GM20000 (cell line): ENCODE data around the gene FAM47C.
"Not testable (repeated sequence)": the region's sequence is repeated elsewhere in the genome, so short reads cannot be mapped to it uniquely, and the experiment has no call there.

Experiments used
- DNase-seq: peaks from one replicate; pipeline ENCODE4 v3.0.0; 2012; ENCODE audit warnings: low spot score
- TF ChIP-seq, protein P1 (sequence below): IDR thresholded peaks from 2 replicates; pipeline ENCODE4 v1.5.1; 2012; ENCODE audit warnings: mild to moderate bottlenecking, control low read depth; ENCODE audit errors: extremely low read depth, missing control alignments

The FAM47C gene

DNA sequence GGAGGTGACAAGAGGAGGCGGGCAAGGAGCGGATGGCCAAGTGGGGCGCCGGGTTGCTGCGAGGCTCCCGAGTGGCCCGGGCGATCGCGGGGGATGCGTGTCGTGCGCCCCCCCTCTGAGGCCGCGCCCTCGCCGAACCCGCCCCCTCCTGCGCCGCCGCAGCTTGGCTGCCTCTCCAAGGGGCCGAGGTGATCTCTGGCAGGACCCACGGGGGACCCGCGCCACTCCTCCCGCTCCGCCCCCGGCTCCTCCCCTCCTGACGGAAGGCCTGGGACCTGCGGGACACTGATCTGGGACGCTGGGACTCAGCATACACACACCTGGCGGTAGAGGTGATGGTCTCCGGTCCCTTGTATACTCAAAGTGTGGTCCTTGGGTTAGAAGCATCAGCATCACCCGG lies 21.9 kb upstream of the FAM47C start:
- TF ChIP-seq, protein P1, sequence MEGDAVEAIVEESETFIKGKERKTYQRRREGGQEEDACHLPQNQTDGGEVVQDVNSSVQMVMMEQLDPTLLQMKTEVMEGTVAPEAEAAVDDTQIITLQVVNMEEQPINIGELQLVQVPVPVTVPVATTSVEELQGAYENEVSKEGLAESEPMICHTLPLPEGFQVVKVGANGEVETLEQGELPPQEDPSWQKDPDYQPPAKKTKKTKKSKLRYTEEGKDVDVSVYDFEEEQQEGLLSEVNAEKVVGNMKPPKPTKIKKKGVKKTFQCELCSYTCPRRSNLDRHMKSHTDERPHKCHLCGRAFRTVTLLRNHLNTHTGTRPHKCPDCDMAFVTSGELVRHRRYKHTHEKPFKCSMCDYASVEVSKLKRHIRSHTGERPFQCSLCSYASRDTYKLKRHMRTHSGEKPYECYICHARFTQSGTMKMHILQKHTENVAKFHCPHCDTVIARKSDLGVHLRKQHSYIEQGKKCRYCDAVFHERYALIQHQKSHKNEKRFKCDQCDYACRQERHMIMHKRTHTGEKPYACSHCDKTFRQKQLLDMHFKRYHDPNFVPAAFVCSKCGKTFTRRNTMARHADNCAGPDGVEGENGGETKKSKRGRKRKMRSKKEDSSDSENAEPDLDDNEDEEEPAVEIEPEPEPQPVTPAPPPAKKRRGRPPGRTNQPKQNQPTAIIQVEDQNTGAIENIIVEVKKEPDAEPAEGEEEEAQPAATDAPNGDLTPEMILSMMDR = no peak
- DNase-seq = no peak

DNA sequence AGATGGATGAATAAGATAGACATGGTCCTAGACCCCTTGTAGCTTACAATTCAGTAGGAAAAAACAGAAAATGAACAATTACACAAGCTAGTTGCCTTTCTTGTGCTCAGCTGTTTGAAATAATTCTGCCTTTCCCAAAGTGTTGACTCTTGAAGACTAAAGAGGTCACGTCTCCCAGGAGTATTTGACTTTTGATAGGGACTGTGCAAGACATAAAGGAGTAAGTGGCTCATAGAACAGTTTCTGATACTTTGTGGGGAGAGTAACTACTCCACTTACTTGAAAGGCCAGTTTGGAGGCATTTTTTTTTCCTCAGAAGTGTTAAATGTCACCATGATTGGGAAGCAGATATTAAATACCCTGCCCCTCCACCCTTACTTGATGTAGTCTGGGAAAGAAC lies 21.0 kb upstream of the FAM47C start:
- DNase-seq = not testable (repeated sequence)

DNA sequence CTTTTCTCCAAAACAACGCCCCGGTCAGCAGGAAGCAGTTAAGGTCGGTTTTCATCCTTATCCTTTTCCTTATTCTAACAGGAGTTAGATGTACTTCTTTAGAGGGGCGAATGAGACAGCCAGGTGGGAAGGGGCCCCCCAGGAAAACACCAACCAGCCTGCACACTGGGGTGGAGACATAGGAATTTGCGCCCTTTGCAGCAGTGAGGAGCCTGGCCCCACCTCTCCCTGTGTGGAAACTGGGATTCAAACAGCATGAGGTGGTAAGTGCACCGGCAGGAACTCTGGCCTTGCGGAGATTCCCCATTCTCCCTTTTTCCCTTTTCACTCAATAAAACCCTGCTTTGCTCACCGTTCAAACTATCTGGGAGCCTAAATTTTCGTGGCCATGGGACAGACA lies 8.0 kb upstream of the FAM47C start:
- TF ChIP-seq, protein P1 = no peak
- no peak for DNase-seq

DNA sequence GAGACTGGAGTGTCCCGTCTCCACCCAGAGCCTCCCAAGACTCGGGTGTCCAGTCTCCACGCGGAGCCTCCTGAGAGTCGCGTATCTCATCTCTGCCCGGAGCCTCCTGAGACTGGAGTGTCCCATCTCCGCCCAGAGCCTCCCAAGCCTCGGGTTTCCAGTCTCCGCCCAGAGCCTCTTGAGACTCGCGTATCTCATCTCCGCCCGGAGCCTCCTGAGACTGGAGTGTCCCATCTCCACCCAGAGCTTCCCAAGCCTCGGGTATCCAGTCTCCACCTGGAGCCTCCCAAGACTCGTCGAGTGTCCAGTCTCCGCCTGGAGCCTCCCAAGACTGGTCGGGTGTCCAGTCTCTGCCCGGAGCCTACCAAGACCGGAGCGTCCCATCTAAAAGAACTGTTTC lies 2.3 kb downstream of the FAM47C start:
- TF ChIP-seq, protein P1 = no peak
- no peak for DNase-seq

DNA sequence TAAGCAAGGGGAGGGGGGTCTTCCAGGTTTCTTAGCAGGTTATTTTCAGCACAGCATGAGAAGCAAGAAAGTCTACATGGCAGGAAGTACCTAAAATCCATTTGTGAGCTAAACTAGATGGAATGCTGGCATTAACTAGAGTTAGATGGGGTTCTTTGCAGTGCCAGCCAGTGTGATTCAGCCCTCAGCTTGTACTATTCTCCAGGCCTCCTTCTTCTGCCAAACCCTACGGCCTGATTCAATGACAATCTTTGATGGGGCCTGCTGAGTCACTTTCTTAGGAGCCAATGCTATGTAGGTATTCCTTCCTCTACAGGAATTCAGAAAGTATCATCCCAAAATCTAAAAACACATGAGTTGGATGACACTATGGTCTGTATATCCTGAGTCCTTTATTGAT lies 26.1 kb downstream of the FAM47C start:
- DNase-seq = not testable (repeated sequence)

DNA sequence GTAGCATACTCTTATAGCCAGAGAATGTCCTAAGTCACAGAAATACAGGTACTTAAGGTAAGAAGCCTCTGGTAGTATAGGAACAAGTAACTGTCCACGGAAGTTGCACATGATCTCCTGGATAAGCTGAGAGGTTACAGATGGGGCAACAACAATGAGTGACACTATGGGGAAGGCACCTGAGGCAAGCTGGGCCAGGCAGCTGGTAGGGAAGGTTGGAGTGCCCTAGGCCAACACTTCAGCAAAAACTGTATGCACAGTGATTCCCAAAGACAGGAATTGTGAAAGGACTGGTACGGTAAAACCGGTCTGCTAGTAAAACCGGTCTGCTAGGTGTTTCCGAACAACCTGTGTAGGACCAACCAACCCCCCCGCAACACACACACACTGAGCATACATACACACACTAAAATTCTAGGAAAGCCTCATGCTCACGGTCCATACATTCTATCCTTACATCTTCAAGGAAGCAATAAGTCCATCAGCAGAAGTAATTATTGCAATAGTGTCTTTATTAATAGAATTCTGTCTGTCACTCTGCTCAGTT lies 28.6 kb downstream of the FAM47C start:
- not testable (repeated sequence) for DNase-seq

DNA sequence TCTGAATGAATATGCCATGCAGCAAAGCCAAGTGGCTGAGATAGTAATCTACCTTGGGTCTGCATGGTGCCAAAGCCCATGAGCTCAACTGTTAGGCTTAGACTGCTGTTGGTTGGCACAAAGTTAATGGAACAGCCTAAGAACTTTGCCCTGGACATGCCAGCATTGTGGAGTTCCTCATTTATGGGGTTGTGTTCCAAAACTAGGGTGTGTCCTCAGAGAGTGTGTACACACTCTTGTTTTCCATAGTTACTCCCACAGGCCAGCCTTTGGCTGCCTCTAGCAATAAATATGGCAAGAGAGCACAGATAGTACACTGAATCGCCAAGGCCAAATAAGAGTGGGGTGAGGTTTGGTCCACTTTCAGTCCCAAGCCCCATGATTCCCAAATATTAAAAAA lies 30.6 kb downstream of the FAM47C start:
- not testable (repeated sequence) for DNase-seq

DNA sequence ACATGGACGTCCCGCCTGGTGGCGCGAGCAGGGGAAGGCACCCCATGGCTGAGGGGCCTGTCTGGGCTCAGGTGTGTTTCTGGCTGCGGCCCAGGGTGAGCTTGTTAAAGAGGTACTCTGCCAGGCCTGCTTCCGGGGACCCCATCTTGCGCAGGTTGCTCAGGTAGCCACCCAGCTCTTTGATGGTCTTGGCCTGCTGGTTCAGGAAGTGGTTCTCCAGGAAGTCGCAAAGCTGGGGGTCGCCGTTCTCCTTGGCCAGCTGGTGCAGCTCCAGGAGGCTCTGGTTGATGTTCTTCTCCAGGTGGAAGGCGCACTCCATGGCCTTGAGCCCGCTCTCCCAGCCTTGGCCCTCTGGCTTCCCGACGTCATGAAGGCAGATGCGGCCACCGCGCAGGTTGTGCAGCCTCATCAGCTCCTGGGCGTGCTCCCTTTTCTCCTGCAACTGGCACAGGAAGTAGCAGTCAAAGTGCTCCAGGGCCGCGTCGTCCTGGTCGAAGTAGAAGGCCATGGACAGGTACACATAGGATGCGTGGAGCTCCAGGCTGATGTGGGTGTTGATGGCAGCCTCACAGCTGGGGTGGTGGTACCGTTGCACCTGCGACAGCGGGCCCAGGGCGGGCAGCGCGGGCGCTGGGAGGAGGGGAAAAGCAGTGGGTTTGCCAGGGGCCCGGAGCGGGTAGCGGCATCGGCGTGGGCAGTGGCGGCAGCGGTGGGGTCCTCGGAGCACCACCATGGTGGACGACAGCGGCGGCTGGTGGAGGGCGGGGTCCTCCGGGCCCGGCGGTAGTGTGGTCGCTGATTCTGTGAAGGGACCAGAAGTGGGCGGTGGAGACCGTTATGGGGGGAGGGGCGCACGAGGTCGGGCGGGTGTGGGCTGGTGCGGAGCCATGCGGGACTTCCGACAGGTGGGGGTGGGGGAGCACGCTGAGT lies 35.1 kb downstream of the FAM47C start:
- DNase-seq = not testable (repeated sequence)

DNA sequence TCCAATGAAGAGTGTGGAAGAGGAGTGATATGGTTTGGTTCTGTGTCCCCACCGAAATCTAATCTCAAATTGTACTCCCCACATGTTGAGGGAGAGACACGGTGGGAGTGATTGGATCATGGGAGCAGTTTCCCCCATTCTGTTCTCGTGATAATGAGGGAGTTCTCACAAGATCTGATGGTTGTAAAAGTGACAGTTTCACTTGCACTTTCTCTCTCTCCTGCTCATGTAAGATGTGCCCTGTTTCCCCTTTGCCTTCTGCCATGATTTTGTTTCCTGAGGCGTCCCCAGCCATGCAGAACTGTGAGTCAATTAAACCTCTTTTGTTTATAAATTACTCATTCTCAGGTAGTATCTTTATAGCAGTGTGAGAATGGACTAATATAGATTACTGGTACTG lies 39.6 kb downstream of the FAM47C start:
- DNase-seq = no peak
- TF ChIP-seq, protein P1 = no peak

DNA sequence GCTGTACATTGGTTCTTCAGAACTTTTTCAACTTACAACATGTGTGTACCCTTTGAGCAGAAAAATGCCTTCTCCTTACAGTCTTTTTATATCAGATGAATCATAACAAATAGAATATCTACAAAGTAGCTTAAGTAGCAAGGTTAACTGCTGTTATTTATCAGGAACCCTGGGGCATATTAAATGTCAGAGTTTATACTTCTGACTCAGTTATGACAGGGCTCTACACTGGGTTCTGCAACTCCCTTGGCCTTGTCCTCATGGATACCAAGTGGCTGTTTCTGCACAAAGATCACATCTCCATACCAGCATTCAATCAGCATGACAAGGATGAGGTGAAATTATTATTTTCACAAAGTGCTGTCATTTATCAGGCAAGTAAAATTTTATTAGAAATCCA lies 49.4 kb downstream of the FAM47C start:
- not testable (repeated sequence) for DNase-seq

DNA sequence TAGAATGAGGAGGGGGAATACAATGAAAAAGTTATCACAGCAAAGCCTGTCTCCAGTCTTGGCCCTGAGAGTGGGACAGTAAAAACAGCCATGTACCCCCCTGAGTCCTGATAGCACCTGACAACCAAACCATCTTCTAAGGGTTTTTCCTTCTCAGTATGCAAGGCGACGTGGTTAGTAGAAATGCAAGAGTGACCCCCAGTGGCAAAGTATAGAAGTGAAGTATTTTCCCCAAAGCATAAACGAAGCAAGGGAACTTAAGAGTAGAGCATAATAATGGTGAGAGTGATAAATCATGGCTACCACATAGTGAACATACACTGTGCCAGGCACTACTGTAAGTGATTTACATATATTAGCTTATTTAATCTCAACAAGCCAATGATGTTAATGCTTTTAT lies 52.8 kb downstream of the FAM47C start:
- peak; percentile 11 for DNase-seq
- TF ChIP-seq, protein P1 = peak; percentile 25
